Measurements from ENCODE around the gene SLC17A5. TPM values are rescaled to one million over a fixed set of nuclear protein-coding genes. Genes with fewer than 3 reads are reported as not detected.
A peak's percentile ranks its signal among the peaks of the same experiment; 100 is the strongest.
"Not testable (repeated sequence)": the region's sequence is repeated elsewhere in the genome, so short reads cannot be mapped to it uniquely, and the experiment has no call there.

The SLC17A5 gene
- total RNA-seq, 1 donor: 46.6 TPM

DNA sequence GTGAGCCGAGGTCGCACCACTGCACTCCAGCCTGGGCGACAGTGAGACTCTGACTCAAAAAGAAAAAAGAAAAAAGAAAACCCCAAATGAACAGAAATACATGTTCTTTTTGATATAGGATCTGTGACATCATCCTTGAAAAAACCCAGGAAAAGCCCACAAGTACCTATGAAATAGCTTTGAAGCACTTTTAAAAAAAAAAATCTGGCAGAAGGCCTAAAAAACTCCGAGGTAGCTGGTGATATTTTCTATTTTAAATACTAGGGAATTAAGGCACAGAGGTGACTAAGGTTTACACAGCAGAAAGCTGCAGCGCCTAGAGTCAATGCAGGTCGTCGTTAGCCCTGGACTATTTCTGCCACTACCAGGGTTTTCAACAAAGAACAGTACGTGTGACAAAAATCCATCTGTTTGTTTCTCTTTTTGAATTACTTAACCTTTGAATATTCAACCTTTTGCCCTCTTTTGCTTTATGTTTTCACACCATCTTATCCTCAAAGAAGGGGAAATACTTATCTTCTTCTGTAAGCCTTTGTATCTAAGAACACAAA lies 93.5 kb downstream of the SLC17A5 start:
- TF ChIP-seq, protein P1, sequence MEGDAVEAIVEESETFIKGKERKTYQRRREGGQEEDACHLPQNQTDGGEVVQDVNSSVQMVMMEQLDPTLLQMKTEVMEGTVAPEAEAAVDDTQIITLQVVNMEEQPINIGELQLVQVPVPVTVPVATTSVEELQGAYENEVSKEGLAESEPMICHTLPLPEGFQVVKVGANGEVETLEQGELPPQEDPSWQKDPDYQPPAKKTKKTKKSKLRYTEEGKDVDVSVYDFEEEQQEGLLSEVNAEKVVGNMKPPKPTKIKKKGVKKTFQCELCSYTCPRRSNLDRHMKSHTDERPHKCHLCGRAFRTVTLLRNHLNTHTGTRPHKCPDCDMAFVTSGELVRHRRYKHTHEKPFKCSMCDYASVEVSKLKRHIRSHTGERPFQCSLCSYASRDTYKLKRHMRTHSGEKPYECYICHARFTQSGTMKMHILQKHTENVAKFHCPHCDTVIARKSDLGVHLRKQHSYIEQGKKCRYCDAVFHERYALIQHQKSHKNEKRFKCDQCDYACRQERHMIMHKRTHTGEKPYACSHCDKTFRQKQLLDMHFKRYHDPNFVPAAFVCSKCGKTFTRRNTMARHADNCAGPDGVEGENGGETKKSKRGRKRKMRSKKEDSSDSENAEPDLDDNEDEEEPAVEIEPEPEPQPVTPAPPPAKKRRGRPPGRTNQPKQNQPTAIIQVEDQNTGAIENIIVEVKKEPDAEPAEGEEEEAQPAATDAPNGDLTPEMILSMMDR (IDR thresholded peaks at IDR 0.05; ENCODE audit: insufficient read depth, low read depth, low read length): no peak
- H3K4me3 ChIP-seq (ENCODE audit: low read depth, low read length): no peak overlapping the region
- DNase-seq (ENCODE audit: low read depth): no peak

DNA sequence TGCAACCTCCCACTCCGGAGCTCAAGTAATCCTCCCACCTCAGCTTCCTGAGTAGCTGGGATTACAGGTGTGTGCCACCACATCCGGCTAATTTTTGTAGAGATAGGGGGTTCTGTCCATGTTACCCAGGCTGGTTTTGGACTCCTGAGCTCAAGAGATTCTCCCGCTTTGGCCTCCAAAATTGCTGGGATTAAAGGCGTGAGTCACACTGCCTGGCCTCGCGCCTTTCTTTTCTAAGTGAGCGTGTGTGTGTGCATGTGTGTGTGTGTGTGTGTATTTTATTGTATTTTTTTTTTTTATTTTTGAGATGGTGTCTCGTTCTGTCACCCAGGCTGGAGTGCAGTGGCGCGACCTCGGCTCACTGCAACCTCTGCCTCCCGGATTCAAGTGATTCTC lies 94.4 kb downstream of the SLC17A5 start:
- DNase-seq (ENCODE audit: low read depth); H3K4me3 ChIP-seq (ENCODE audit: low read depth, low read length): not testable (repeated sequence)

DNA sequence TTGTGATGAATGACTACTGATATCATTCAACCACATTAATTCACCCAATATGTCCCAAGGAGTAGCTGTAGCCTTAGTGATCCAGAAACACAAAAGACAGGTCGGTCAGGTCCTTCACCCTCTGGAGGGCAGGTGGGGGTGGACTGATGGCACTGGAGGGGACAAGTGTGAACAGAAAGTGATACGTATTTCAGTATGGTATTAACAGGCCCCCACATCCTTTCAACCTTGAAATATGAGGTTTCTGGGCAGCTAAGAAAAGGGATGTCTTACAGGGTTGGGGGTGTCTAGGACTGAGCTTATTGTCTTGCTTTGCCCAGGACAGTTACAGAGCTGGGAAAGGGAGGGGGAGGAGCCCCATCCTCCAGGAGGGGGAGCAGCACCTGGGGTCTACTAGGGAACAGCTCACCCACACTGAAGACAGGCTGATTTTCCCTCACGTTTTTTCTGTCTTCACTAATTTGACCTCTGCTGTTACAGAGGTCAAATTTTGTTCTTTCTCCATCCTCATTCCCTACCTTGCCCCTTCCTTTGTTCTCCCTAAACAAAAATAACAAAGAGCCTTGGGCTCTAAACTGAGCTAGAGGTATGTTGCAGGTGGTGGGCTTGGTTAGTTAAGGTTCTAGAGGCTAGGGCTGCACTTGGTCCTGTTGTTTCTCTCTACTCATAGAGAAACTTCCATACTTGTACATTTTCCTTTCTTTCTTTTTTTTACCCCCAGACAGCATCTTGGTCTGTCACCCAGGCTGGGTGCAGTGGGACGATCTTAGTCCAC lies 95.0 kb downstream of the SLC17A5 start:
- no peak for DNase-seq (ENCODE audit: low read depth)
- no peak overlapping the region for H3K4me3 ChIP-seq (ENCODE audit: low read depth, low read length)
- TF ChIP-seq, protein P1 (IDR thresholded peaks at IDR 0.05; ENCODE audit: insufficient read depth, low read depth, low read length): no peak

DNA sequence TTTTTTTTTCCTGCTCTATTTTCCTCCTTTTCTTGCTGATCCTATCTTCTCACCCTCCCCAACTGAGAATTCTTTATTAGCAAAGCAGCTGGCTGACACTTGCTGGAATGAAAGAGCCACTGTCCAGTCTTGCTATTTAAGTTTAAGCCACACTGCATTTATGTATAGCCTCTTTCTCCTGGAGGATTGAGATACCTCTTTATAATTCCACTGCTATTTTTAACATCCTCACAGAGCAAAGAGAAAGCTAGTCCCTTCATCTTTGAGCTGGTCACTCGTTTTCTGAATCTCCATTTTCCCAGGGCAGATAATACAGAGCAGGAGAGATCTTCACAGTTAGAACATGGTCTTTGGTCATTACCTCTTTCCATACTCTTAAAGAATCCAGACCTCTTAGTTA lies 97.0 kb downstream of the SLC17A5 start:
- no peak for DNase-seq (ENCODE audit: low read depth)
- H3K4me3 ChIP-seq (ENCODE audit: low read depth, low read length): no peak overlapping the region
- TF ChIP-seq, protein P1 (IDR thresholded peaks at IDR 0.05; ENCODE audit: insufficient read depth, low read depth, low read length): no peak

DNA sequence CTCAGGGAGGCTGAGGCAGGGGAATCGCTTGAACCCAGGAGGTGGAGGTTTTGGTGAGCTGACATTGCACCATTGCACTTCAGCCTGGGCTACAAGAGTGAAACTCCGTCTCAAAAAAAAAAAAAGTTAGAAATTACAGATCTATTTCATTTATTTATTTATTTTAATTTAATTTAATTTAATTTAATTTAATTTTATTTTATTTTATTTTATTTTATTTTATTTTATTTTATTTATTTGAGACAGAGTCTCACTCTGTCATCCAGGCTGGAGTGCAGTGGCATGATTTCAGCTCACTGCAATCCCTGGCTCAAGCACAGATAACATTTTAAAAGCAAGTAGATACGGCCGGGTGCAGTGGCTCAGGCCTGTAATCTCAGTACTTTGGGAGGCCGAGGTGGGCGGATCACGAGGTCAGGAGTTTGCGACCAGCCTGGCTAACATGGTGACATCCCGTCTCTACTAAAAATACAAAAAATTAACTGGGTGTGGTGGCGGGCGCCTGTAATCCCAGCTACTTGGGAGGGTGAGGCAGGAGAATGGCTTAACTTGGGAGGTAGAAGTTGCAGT lies 98.3 kb downstream of the SLC17A5 start:
- H3K4me3 ChIP-seq (ENCODE audit: low read depth, low read length); DNase-seq (ENCODE audit: low read depth): not testable (repeated sequence)

DNA sequence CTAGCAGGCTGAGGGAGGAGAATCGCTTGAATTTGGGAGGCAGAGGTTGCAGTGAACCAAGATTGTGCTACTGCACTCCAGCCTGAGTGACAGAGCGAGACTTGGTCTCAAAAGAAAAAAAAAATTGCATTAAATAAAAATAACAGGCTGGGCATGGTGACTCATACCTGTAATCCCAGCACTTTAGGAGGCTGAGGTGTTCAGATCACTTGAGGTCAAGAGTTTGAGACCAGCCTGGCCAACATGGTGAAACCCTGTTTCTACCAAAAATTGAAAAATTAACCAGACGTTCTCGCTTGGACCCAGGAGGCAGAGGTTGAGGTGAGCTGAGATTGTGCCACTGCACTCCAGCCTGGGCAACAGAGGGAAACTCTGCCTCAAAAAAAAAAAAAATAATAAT lies 102.7 kb downstream of the SLC17A5 start:
- DNase-seq (ENCODE audit: low read depth); H3K4me3 ChIP-seq (ENCODE audit: low read depth, low read length): not testable (repeated sequence)

DNA sequence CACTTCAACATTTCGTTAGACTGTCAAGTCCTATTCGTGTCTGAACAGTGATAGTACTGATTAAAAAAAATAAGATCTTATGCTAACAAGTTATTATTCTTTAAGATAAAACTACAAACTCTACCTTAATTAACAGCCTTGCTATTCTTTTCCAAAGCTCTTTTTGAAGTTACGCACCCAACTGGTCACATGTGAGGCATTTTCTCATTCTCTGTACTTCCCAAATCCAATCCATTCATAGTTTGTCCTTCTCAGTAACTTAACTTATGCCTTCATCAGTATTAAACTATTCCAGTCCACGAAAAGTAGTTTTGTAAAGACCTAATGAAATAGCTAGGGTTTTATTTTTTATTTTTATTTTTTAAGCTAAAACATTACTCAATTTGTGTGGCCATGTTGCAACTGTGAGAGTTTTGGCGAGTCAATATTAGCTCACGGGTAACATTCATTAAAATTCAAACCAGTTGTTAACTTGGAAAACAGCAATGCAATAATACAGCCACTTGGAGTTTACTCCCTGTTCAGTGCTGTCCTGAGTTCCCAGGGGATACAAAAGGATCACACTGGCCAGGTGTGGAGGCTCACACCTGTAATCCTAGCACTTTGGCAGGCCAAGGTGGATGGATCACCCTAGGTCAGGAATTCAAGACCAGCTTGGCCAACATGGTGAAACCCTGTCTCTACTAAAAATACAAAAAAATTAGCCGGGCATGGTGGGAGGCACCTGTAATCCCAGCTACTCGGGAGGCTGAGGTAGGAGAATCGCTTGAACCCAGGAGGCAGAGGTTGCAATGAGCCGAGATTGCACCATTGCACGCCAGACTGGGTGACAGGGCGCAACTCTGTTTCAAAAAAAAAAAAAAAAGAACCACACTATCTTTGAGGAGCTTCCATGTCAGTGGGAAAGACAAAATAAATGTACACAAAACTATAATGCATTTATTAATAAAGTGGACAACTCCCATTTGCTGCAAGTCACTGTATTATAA lies 105.0 kb downstream of the SLC17A5 start:
- TF ChIP-seq, protein P1 (IDR thresholded peaks at IDR 0.05; ENCODE audit: insufficient read depth, low read depth, low read length): no peak
- DNase-seq (ENCODE audit: low read depth): no peak
- no peak overlapping the region for H3K4me3 ChIP-seq (ENCODE audit: low read depth, low read length)

DNA sequence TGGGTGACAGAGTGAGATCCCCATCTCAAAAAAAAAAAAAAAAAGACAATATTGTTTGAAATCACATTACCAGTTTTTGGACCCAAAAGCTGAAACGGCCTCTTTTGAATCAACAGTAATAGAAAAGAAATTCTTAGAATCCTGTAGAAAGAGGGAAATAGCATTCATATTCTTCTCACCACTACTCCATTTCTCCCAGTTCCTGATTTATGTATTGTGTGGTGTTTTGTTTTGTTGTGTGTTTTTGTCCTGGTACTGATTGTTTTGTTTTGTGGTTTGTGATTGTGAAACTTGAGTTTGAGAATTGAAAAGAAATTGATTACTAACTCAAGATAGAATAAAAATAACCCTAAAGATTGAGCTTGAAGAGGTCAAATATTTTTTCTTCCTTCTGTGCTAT lies 106.8 kb downstream of the SLC17A5 start:
- TF ChIP-seq, protein P1 (IDR thresholded peaks at IDR 0.05; ENCODE audit: insufficient read depth, low read depth, low read length): no peak
- H3K4me3 ChIP-seq (ENCODE audit: low read depth, low read length): no peak overlapping the region
- DNase-seq (ENCODE audit: low read depth): peak; percentile 54
